ENCODE measurements around the gene NSUN5. TPM values are rescaled to one million over a fixed set of nuclear protein-coding genes. Genes with fewer than 3 reads are reported as not detected.
"Not testable (repeated sequence)": the region's sequence is repeated elsewhere in the genome, so short reads cannot be mapped to it uniquely, and the experiment has no call there.

The NSUN5 gene
- total RNA-seq, 1 donor from 2014 or later = 9.4 TPM

DNA sequence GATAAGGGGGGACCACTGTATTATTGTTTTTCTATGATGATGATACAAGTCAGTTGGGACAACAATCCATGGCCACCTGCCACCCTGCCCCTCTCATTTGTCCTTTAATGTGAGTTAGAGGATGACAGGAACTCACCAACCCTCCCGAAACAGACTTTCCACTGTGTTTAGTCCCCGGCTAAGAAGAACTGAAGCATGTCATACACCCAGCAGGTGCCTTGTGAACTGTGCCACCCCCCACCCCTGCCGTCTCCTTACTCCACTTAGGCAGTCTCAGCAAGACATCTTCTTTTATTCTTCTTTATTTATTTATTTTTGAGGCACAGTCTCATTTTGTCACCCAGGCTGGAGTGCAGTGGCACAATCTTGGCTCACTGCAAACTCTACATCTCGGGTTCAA lies 40.8 kb downstream of the NSUN5 start:
- not testable (repeated sequence) for DNase-seq

DNA sequence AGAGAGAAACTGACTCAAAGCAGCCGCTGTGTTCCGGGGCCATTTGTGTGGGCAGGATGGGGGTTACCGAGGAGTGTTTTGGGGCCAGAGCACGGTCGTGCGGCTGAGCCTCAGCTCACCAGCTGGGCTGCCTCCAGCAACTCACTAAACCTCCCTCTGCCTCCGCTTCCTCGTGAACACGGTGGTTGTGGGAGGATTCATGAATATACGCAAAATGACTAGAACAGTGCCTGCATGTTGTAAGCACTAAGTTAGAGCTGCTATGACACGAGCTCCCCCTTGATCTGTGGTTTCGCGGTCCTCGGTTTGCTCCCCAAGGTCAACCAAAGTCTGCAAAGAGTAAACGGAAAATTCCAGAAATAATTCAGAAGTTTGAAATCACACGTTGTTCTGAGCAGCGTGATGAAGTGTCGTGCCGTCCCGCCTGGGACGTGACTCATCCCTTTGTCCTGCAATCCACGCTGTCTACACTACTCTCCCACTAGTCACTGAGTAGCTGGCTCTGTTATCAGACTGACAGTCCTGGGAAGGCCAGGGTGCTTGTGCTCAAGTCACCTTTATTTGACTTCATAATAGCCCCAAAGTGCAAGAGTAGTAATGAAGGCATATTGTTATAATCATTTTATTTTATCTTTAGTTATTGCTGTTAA lies 41.8 kb downstream of the NSUN5 start:
- DNase-seq = not testable (repeated sequence)

DNA sequence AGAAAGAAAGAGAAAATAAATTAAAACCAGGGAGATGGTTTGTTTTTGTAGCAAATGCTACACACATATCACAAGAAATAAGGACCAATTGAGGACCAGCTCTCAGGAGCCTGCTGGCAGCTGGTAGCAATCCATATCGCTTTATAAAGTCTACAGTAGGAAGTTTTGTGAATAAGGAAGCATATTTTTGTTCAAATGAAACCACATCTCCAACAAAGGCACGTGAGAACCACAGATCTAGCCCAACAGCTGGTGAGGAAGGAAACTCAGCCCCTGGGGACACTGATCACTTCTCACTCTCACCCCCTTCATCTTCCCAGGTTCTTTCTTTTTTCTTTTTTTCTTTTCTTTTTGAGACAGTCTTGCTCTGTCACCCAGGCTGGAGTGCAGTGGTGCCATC lies 46.2 kb downstream of the NSUN5 start:
- DNase-seq = not testable (repeated sequence)

Small RNAs within 50 kb of the gene (small RNA-seq; reads per million reads assigned to genes)
- not detected for gene RNU6-1080P (ENCODE audit: low replicate concordance)

Other genes starting within 250 kb of the NSUN5 start
- 0.10 TPM for gene SPDYE9, start 222.8 kb downstream of the NSUN5 start, total RNA-seq
- gene TRIM50, start 19.3 kb upstream of the NSUN5 start, total RNA-seq = 0.20 TPM
- not detected for gene FKBP6, start 19.3 kb upstream of the NSUN5 start, total RNA-seq
- 1.4 TPM for gene FZD9, start 125.0 kb upstream of the NSUN5 start, total RNA-seq
- gene BAZ1B, start 213.5 kb upstream of the NSUN5 start, total RNA-seq = 43.1 TPM
- 8.5 TPM for gene BCL7B, start 248.9 kb upstream of the NSUN5 start, total RNA-seq